ENCODE measurements around the gene RACGAP1.
A peak's percentile ranks its signal among the peaks of the same experiment; 100 is the strongest.

Gene RACGAP1, protein sequence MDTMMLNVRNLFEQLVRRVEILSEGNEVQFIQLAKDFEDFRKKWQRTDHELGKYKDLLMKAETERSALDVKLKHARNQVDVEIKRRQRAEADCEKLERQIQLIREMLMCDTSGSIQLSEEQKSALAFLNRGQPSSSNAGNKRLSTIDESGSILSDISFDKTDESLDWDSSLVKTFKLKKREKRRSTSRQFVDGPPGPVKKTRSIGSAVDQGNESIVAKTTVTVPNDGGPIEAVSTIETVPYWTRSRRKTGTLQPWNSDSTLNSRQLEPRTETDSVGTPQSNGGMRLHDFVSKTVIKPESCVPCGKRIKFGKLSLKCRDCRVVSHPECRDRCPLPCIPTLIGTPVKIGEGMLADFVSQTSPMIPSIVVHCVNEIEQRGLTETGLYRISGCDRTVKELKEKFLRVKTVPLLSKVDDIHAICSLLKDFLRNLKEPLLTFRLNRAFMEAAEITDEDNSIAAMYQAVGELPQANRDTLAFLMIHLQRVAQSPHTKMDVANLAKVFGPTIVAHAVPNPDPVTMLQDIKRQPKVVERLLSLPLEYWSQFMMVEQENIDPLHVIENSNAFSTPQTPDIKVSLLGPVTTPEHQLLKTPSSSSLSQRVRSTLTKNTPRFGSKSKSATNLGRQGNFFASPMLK

DNA sequence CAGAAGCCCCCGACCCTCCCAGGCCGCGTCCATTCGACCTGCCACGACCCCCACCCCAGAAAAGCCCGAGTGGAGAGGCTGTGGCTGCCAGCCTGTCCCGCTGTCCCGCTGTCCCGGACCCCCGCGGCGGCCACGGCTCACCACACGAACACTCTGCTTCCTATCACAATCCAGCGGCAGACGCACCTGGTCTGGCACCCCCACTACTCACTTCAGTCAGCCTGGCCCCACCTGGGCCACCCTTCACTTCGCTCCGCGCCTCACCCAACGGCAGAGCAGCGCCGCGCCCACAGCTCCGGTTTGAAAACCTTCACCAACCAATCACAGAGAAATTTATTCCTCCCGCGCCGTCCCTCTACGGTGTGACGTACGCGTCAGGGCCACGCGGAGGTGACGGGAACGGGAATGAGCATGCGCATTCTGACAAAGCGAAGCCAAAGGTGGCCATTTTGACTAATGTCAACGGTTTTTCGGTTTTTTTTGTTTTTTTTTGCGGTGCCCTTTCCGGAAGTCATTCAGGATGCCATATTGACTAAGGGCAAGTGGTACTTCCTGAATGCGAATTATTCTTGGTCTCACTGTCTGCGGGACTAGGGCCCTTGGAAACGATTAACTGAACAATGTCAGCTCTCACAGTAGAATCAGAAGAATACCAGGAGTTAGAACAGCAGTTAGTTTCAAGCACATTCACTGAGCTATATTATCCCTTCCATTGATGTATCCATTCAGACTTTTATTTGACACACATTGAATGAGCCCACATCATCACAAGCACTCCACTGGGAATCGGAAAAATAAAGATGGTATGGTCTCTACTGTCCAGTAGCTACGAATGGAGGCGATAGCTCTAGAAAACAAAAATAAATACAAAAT lies at the start of gene RACGAP1:
TSS of gene RACGAP1 (minus strand) at position 308 of the 873 bp plus-strand sequence. CDS start 8,779 bp downstream, outside the sequence.
- DNase-seq, result peak; percentile 96

DNA sequence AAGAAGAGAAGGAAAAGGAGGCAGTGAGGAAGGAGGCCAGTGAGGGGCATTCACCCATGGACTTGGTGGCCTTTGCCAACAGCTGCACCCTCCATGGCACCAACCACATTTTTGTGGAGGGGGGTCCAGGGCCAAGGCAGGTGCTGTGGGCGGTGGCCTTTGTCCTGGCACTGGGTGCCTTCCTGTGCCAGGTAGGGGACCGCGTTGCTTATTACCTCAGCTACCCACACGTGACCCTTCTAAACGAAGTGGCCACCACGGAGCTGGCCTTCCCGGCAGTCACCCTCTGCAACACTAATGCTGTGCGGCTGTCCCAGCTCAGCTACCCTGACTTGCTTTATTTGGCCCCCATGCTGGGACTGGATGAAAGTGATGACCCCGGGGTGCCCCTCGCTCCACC lies 48.4 kb upstream of the RACGAP1 start:
- DNase-seq, result no peak

GRCh38 chr12:50073206-50073605 lies 47.9 kb upstream of the RACGAP1 start:
- DNase-seq, result no peak

GRCh38 chr12:50072198-50072907 lies 47.1 kb upstream of the RACGAP1 start:
- no peak for DNase-seq

DNA sequence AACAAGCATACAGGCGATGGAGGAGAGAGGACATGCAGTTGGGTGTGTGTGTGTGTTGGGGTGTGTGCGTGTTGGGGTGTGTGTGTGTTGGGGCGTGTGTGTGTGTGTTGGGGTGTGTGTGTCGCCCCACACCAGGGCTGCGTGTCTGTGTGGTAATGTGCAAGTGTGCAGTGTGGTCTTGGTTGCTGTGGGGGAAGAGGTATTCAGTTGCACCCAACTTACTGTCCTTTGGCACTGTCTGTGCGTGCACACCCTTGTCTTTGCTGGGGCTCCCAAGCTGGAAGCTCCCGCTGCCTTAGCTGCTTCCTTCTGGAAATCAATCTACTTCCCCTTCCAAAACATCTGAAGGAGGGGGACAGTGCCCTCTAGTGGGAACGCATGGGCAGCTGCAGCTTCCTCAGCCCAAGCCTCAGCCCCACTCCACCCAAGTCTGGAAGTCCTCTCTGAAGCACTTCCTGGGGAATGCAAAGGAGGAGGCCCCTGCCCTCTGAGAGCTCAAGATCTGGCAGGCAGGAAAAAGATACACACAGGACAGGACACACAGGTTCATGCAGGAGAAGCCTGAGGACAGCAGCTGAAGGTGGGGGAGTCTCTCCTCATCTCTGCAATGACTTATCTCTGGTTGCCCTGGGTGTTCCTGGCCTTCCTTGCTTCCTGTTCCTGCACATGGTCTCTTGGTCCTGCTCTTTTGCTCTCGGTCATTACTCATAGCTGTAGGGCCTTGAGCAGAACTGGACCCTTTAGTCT lies 45.2 kb upstream of the RACGAP1 start:
- peak; percentile 69 for DNase-seq

- DNase-seq, result no peak
Measured at GRCh38 chr12:50069539-50069938, 44.2 kb upstream of the RACGAP1 start.

GRCh38 chr12:50069069-50069468 lies 43.8 kb upstream of the RACGAP1 start:
- no peak for DNase-seq

DNA sequence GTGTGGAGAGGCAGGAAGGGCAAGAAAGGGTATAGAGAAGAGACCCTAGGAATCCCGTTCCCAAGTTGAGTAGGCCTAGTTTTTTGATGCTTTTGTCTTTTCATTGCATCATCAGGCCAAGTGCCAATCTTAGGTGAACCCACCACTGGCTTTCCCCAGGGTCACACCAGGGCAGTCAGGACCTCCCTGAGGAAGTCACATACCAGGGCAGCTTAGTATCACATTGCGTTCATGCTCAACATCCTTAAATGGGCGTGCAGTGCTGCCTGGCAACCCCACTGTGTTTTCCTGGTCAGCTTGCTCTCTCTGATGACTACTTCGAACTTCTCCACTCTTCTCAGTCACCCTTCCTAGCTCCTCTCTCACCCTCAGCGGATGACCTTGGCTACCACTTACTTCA lies 41.1 kb upstream of the RACGAP1 start:
- DNase-seq, result no peak

DNA sequence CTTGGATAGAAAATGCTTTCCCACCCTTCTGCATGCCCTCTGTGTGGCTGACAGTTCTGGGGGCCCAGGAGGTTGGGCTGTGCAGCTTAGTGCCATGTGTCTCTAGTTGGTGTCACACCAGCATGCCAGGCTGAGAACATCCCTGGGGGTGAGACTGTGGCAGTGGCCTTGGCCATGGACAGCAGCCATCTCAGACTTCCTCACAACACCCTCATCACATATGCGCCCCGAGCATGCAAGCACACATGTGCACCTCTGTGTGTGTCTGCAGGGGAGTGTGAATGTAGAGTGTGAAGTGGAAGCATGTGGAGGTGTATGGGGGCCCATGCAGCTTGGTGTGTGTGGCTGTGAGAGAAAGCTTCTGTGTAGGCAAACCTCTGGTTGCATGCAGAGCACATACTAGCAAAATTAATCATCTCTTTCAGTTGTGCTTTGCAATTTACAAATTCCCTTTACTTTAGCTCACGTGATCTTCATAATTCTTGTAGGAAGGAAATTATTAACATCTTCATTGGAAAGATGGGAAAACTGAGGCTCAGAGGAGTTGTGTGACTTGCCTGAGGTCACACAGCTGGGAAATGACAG lies 40.5 kb upstream of the RACGAP1 start:
- DNase-seq, result no peak

DNA sequence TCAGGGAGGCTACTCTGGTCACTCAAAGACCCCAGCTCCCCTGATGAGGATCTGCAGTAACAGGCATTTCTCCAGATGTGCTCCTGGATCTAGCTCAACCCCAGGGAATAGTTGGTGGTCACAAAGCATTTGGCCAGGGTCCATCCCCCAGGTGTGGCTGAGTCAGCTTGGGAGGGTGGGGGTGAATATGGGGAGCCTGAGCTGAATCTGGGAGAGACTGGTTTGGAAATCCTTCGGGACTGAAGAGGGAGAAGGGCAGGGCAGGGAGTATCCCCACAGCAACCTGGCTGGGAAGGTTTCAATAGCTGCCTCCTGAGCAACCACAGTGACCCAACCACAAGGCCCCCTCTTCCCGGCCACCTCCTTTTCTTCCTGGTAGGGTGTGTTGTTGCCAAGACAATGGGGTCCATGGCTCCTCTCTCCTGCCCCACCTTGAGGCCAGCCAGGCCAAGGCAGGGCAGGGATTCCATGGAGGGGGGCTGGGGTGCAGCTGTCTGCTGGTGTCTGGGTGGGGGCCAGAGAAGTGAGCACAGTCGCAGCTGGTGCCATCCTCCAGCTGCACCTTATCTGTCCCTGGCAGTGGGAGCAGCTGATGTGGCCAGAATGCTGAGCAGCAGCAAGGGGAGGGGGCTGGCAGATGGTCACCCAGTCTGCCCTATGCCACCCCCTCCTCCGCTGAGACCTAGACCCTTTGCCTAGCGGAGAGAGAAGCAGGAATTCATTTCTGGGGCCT lies 37.6 kb upstream of the RACGAP1 start:
- DNase-seq, result no peak

- DNase-seq, result no peak
Measured at GRCh38 chr12:50061946-50062686, 36.8 kb upstream of the RACGAP1 start.

GRCh38 chr12:50061171-50061570 lies 35.9 kb upstream of the RACGAP1 start:
- no peak for DNase-seq

GRCh38 chr12:50060120-50060468 lies 34.8 kb upstream of the RACGAP1 start:
- no peak for DNase-seq

DNA sequence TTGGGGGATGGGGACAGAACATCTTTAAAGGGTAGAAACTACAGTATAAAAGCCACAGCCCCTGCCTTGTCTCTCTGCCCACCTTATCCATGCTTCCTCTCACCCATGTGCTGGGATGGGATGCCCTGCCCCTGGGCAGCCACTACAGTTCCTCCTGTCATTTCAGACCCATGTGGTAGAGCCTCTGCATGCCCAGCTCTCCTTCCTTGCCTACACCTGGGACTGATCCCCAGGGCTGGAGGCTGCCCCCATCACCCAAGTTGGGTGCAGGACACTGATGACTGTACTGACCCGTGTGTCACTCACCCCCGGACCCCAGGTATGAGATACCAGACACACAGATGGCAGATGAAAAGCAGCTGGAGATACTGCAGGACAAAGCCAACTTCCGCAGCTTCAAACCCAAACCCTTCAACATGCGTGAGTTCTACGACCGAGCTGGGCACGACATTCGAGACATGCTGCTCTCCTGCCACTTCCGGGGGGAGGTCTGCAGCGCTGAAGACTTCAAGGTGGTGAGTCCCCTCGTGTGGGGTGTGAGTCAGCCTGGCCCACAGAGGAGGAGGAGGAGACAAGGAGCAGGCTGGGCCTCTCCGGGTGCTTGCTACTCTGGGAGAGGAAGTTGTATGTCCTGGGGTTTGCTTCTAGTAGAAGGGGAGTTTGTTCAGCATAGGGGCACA lies 34.3 kb upstream of the RACGAP1 start:
- no peak for DNase-seq

GRCh38 chr12:50058743-50059312 lies 33.5 kb upstream of the RACGAP1 start:
- no peak for DNase-seq

DNA sequence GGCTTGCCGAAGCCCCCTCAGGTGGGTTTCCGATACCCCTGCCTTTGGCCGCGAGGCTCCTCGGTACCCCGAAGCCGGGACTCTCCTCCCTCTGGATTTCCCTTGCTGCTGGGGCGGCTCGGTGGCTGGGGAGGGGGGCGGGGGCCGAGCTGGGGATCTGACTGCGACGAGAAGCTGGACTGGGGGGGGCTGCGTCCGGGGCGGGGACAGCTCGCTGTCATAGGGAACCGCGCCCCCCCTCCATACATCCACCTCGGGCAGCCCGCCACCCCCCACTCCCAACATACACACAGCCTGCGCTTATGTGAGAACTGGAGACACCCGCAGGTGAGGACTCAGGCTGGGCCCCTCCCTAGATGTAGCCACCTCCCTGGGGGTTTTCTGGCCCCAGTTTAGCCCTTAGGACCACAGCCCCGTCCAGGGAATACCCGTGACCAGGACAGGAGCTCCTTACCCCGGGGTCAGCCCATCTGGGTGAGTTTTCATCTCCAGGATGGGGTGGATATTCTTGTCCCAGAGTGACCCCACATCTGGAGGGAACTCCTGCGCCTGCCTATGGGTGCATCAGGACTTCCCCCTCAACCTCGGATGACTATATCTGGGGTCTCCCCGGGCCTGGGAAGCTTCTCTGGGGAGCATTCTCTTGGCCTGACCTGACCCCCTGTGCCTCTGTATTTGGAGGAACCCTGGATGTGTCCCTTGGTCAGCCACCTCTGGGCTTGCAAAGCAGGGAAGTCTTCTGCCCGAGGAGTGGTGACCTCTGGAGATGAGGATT lies 32.8 kb upstream of the RACGAP1 start:
- no peak for DNase-seq

DNA sequence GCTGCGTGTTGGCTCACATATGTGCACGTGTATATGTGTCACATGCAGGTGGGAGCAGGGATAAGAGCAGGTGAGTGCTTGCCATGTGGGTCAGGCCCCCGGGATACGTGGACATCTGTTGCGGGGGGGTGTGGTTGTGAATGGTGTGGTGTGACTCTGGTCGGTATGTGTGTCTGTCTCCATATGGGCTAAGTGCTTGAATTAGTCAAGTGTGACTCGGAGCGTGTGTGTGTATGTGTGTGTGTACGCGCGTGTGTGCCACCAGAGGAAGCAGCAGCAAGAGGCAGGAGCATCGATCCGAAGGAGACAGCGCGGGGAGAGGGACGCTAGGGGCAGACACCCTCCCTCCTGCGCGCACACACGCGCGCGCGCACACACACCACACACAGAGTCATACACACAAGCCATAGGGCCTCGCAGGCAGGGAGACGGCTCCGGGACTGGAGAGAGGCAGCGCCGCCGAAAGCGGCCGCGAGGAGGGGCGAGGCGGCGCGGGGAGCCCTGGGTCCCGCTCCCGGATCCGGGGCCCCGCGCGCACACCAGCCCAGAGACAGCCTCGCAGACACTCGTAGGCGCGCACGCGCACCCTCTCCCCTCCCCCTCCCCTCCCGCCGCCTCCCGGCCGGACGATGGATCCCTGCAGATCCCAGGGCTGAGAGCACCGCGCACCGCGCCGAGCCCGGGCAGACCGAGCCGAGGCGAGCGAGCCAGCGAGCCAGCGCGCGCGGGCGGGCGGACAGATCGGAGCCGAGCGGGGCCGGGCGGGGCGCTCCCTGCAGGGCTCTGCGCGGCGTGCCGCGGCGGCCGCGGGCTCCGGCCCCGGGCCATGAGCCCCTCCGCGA lies 31.9 kb upstream of the RACGAP1 start, which contains the start of gene ASIC1:
TSS of gene ASIC1 (plus strand) at position 597 of the 842 bp plus-strand sequence. CDS start 1,171 bp downstream, outside the sequence.
- no peak for DNase-seq

All from T1000 (cell line).